ENCODE data around the gene CYSTM1.
A peak's percentile ranks its signal among the peaks of the same experiment; 100 is the strongest.

CYSTM1 gene

GRCh38 chr5:140142246-140142645, 32.7 kb upstream of the CYSTM1 start:
- no peak overlapping the region for H3K4me3 ChIP-seq (ENCODE audit: low read length)
- H3K9me3 ChIP-seq (ENCODE audit: low read length): no peaks in the 10 kb centered on the region
- H3K36me3 ChIP-seq (ENCODE audit: insufficient read depth, low read length): no peaks in the 10 kb centered on the region
- no peak overlapping the region for H2AFZ ChIP-seq (ENCODE audit: low read depth, low read length)
- peaks cover 50% of the 10 kb centered on the region for H3K27me3 ChIP-seq (ENCODE audit: insufficient read depth, low read length)
- peaks cover 10% of the 10 kb centered on the region for H3K4me1 ChIP-seq (ENCODE audit: insufficient read depth, low read length)

DNA sequence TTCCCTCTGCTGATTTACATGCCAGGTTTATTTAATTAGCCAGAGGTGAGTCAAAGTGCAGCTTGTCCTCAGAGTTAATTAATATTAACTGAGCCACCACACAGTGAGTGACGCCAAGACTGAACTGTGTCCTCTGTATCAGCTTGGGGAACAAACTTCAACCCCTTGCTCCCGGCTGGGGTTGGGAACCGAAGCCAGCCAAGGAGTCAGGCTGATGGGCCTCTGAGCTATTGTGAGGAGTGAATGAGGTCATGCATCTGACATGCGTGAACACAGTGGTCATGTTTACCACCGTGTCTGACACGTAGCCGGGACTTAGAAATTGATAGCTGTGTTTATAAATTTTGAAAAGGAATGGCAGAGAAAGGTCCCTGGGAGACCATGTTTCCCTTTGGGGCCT, 32.1 kb upstream of the CYSTM1 start:
- H2AFZ ChIP-seq (ENCODE audit: low read depth, low read length): no peak overlapping the region
- peaks cover 54% of the 10 kb centered on the region for H3K27me3 ChIP-seq (ENCODE audit: insufficient read depth, low read length)
- peaks cover 10% of the 10 kb centered on the region for H3K4me1 ChIP-seq (ENCODE audit: insufficient read depth, low read length)

DNA sequence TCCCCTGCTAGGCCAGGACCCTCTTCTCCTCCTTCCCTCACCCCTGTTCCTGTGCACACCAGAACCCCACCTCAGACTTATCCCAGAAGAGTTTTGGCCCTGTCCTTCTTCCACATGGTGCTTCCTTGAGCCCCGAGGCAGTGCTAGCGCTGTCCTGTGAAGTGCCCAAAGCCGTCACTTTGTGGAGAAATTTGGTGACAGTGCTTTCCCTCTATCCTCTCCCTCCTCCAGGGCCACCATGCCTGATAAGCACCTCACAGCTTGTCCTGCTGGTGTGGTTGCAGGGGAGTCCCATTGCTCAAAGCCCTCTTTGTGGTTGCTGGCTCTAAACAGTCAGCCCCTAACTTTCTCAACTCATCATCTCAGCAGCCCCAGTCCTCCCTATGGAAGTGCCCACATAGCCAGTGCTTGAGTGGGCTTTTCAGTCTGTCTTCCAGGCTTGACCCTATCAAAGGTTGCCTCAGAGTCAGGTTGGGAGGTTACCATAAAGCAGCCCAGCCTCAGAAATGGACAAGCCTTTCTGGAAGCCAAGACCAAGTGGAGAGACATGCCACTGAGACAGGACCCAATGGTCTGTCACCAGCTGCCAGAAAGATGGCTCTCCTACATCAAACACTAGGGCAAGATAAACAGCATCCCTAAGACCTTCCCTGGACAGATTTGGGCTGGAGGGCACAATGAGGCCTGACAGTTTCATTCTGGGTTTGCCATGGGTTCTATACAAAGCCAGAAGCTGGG, 31.3 kb upstream of the CYSTM1 start:
- no peak overlapping the region for H3K4me3 ChIP-seq (ENCODE audit: low read length)
- H3K36me3 ChIP-seq (ENCODE audit: insufficient read depth, low read length): no peaks in the 10 kb centered on the region
- no peak overlapping the region for H2AFZ ChIP-seq (ENCODE audit: low read depth, low read length)
- H3K27me3 ChIP-seq (ENCODE audit: insufficient read depth, low read length): peaks cover 62% of the 10 kb centered on the region
- H3K4me1 ChIP-seq (ENCODE audit: insufficient read depth, low read length): peaks cover 10% of the 10 kb centered on the region
- H3K9me3 ChIP-seq (ENCODE audit: low read length): no peaks in the 10 kb centered on the region

More for the DNA sequence above, 32.1 kb upstream of the CYSTM1 start:
- no peaks in the 10 kb centered on the region for H3K9me3 ChIP-seq (ENCODE audit: low read length)
- H3K36me3 ChIP-seq (ENCODE audit: insufficient read depth, low read length): no peaks in the 10 kb centered on the region
- no peak overlapping the region for H3K4me3 ChIP-seq (ENCODE audit: low read length)

DNA sequence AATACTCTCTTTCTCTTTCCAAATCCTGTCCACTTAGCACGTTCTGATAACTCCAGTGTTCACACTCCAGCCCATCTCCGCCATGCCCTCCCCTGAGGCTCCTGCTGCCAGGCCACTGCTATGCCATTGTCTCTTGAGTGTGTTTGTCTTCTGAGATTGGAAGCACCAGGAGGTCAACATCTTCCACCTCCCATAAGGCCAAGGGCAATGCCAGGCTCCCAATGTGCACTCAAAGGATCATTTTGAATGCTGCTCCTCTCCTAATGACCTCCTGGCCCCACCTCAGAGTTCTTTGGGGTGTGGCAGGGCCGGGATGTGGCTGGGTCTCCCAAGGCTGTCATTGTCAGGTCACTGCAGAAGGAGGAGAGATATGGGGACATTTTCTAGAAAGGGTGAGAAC, 29.7 kb upstream of the CYSTM1 start:
- no peaks in the 10 kb centered on the region for H3K36me3 ChIP-seq (ENCODE audit: insufficient read depth, low read length)
- peaks cover 10% of the 10 kb centered on the region for H3K4me1 ChIP-seq (ENCODE audit: insufficient read depth, low read length)
- no peak overlapping the region for H3K4me3 ChIP-seq (ENCODE audit: low read length)
- H3K27me3 ChIP-seq (ENCODE audit: insufficient read depth, low read length): peaks cover 70% of the 10 kb centered on the region
- H2AFZ ChIP-seq (ENCODE audit: low read depth, low read length): no peak overlapping the region
- no peaks in the 10 kb centered on the region for H3K9me3 ChIP-seq (ENCODE audit: low read length)

- Histone ChIP-seq H3K4me1 (ENCODE audit: insufficient read depth, low read length) (peaks cover 10% of the 10 kb centered on the region), H3K36me3 (ENCODE audit: insufficient read depth, low read length) (no peaks in the 10 kb centered on the region), H3K4me3 (ENCODE audit: low read length) (peak overlapping the region; percentile 42), H3K9me3 (ENCODE audit: low read length) (no peaks in the 10 kb centered on the region), H3K27me3 (ENCODE audit: insufficient read depth, low read length) (peaks cover 66% of the 10 kb centered on the region), H2AFZ (ENCODE audit: low read depth, low read length) (peak overlapping the region; percentile 91)
Observed at GRCh38 chr5:140145818-140146522, 29.0 kb upstream of the CYSTM1 start.

- Histone ChIP-seq H3K36me3 (ENCODE audit: insufficient read depth, low read length) (no peaks in the 10 kb centered on the region), H3K4me3 (ENCODE audit: low read length) (no peak overlapping the region), H3K27me3 (ENCODE audit: insufficient read depth, low read length) (peaks cover 67% of the 10 kb centered on the region), H3K9me3 (ENCODE audit: low read length) (no peaks in the 10 kb centered on the region), H2AFZ (ENCODE audit: low read depth, low read length) (peak overlapping the region; percentile 91), H3K4me1 (ENCODE audit: insufficient read depth, low read length) (peaks cover 10% of the 10 kb centered on the region)
Observed at GRCh38 chr5:140146523-140146842, 28.5 kb upstream of the CYSTM1 start.

DNA sequence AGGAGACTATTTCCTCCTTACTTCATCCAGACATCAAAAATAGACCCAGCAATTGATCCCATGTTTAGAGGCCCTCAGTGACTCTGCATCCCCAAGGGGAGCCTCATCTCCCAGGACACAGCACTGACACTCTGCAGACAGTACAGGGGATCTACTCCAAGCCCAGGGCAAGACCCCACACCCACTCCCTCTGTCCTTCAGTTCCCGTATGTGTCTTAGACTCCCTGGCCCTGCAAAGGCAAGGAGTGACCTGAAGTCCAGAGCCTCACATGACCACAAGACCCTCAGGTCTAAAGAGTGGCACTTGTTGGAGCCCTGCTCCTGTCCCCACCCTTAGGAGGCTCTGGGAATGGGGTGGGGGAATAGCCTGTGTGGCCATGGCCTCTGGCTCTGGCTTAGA, 27.5 kb upstream of the CYSTM1 start:
- no peaks in the 10 kb centered on the region for H3K9me3 ChIP-seq (ENCODE audit: low read length)
- H3K27me3 ChIP-seq (ENCODE audit: insufficient read depth, low read length): peaks cover 67% of the 10 kb centered on the region
- no peak overlapping the region for H3K4me3 ChIP-seq (ENCODE audit: low read length)

GRCh38 chr5:140148508-140148907, 26.5 kb upstream of the CYSTM1 start:
- H3K27me3 ChIP-seq (ENCODE audit: insufficient read depth, low read length): peaks cover 67% of the 10 kb centered on the region
- no peaks in the 10 kb centered on the region for H3K36me3 ChIP-seq (ENCODE audit: insufficient read depth, low read length)
- H3K9me3 ChIP-seq (ENCODE audit: low read length): no peaks in the 10 kb centered on the region
- H3K4me1 ChIP-seq (ENCODE audit: insufficient read depth, low read length): peaks cover 10% of the 10 kb centered on the region
- H2AFZ ChIP-seq (ENCODE audit: low read depth, low read length): no peak overlapping the region
- no peak overlapping the region for H3K4me3 ChIP-seq (ENCODE audit: low read length)

More for the DNA sequence above, 27.5 kb upstream of the CYSTM1 start:
- H3K4me1 ChIP-seq (ENCODE audit: insufficient read depth, low read length): peaks cover 10% of the 10 kb centered on the region
- H2AFZ ChIP-seq (ENCODE audit: low read depth, low read length): no peak overlapping the region
- H3K36me3 ChIP-seq (ENCODE audit: insufficient read depth, low read length): no peaks in the 10 kb centered on the region

DNA sequence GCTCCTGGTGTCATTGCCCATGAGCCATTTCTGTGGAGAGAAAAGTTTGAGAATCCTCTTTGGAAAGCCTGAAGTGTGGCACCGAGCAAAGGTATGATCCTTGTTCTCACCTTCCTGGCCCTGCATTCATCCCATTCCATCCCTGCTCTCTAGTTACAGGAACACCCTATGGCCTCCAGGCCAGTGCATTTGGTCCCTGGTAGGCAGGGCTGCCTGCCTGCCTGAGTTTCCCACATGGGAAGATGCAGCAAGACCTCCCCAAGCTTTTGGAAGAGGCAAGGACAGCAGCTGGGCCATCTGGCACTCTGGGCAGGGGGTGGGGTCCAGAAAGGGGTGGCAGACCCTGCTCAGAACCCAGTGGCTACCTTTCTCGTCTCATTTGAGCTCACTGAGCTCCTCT, 24.8 kb upstream of the CYSTM1 start:
- Histone ChIP-seq H3K4me1 (ENCODE audit: insufficient read depth, low read length) (peaks cover 14% of the 10 kb centered on the region), H3K9me3 (ENCODE audit: low read length) (no peaks in the 10 kb centered on the region), H3K27me3 (ENCODE audit: insufficient read depth, low read length) (peaks cover 71% of the 10 kb centered on the region), H3K36me3 (ENCODE audit: insufficient read depth, low read length) (no peaks in the 10 kb centered on the region), H3K4me3 (ENCODE audit: low read length) (no peak overlapping the region), H2AFZ (ENCODE audit: low read depth, low read length) (no peak overlapping the region)

DNA sequence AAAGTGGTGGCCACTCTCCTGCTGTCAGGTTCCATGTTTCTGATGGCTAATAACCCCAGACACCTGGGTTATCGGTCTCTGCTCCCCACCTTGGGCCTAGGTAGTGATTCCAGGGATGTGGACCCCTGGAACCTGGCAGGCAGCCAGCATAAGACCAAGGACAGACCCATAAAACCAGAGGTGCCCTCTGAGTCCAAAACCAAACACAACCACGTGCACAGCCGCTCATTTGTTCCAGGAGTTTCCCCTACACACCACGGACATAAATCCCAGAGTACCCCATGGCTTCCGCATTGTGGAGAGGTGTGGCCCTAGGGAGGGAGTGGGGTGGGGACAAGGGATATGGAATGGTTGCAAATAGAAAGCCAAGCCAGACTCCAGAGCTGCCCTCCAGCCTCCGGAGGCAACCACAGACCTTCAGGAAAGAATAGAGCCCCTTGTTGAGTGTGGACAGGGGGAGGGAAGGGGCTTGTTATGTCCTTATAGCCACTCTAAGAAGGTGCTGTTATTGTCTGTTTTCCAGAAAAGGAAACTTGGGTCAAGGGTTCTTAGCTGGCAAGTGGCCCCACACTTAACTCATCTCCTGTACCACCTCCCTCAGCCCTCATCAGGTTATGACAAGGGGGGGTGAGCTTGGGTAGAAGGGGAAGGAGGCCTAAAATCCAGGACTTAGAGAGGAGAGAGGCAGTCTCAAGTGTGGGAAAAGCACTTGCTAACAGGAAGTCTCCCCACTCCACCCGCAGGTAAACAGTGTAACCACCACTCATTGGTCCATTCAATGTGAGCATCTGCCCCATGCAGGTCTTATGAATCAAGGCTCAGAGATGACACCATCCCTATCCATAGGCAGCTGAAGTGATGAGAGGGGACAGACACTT, 23.6 kb upstream of the CYSTM1 start:
- H3K4me3 ChIP-seq (ENCODE audit: low read length): no peak overlapping the region
- H3K36me3 ChIP-seq (ENCODE audit: insufficient read depth, low read length): no peaks in the 10 kb centered on the region
- no peaks in the 10 kb centered on the region for H3K9me3 ChIP-seq (ENCODE audit: low read length)
- no peak overlapping the region for H2AFZ ChIP-seq (ENCODE audit: low read depth, low read length)
- H3K27me3 ChIP-seq (ENCODE audit: insufficient read depth, low read length): peaks cover 60% of the 10 kb centered on the region
- H3K4me1 ChIP-seq (ENCODE audit: insufficient read depth, low read length): peaks cover 6% of the 10 kb centered on the region

- no peak overlapping the region for H2AFZ ChIP-seq (ENCODE audit: low read depth, low read length)
- H3K9me3 ChIP-seq (ENCODE audit: low read length): no peaks in the 10 kb centered on the region
- no peaks in the 10 kb centered on the region for H3K36me3 ChIP-seq (ENCODE audit: insufficient read depth, low read length)
- no peak overlapping the region for H3K4me3 ChIP-seq (ENCODE audit: low read length)
- peaks cover 51% of the 10 kb centered on the region for H3K27me3 ChIP-seq (ENCODE audit: insufficient read depth, low read length)
- peaks cover 8% of the 10 kb centered on the region for H3K4me1 ChIP-seq (ENCODE audit: insufficient read depth, low read length)
Observed at GRCh38 chr5:140152022-140152999, 22.7 kb upstream of the CYSTM1 start.

GRCh38 chr5:140153255-140153654, 21.7 kb upstream of the CYSTM1 start:
- no peak overlapping the region for H3K4me3 ChIP-seq (ENCODE audit: low read length)
- H3K27me3 ChIP-seq (ENCODE audit: insufficient read depth, low read length): peaks cover 41% of the 10 kb centered on the region
- H3K4me1 ChIP-seq (ENCODE audit: insufficient read depth, low read length): peaks cover 8% of the 10 kb centered on the region

More at GRCh38 chr5:140153255-140153654, 21.7 kb upstream of the CYSTM1 start:
- no peak overlapping the region for H2AFZ ChIP-seq (ENCODE audit: low read depth, low read length)
- no peaks in the 10 kb centered on the region for H3K36me3 ChIP-seq (ENCODE audit: insufficient read depth, low read length)
- H3K9me3 ChIP-seq (ENCODE audit: low read length): no peaks in the 10 kb centered on the region
